Upper lobe of left lung (tissue), 4 donors: ENCODE data around the gene PRAF2.

ENCODE experiments used
- CTCF ChIP-seq, 6 experiments: fragments of 450-650 bp in 4 of 6; fragments of 200-600 bp in 2 of 6; sonication (generic) in 2 of 6; IDR thresholded peaks; one replicate each; pipeline ENCODE4 v1.5.1; 2016 to 2019; ENCODE audit warnings: antibody characterized with exemption in 6 of 6
- POLR2A ChIP-seq, 4 donors: fragments of 450-650 bp; IDR thresholded peaks; one replicate each; pipeline ENCODE4 v1.5.1; 2016 to 2017; ENCODE audit warnings: antibody characterized with exemption in 4 of 4, mild to moderate bottlenecking in 2 of 4
- POLR2AphosphoS5 ChIP-seq, 2 donors: sonication (generic); formaldehyde crosslinking; IDR thresholded peaks; one replicate each; pipeline ENCODE4 v1.5.1; 2017; ENCODE audit warnings: antibody characterized with exemption in 2 of 2

GRCh38 chrX:49106296-49106695 is 32.5 kb upstream of the PRAF2 start:
- TF ChIP-seq CTCF (IDR thresholded peaks at IDR 0.05) (no peak), POLR2A (IDR thresholded peaks at IDR 0.05) (no peak), POLR2AphosphoS5 (IDR thresholded peaks at IDR 0.05) (no peak)
